Trophoblast cell (in vitro differentiated cells and primary cell): ENCODE data around the gene GALNT14.

ENCODE experiments used
- DNase-seq, 2 donors: peaks; one replicate each; pipeline ENCODE4 v3.0.0-alpha.2; 2016
- H2AFZ ChIP-seq: 2 replicates; pipeline ENCODE4 v1.6.1; 2013; ENCODE audit warnings: low read length, moderate library complexity, mild to moderate bottlenecking; ENCODE audit not compliant: insufficient read depth, poor library complexity
- H2AK5ac ChIP-seq: 2 replicates; pipeline ENCODE4 v1.6.1; 2013; ENCODE audit warnings: mild to moderate bottlenecking, low read length
- H2BK120ac ChIP-seq: 2 replicates; pipeline ENCODE4 v1.6.1; 2013; ENCODE audit warnings: low read length, mild to moderate bottlenecking, moderate library complexity; ENCODE audit not compliant: insufficient read depth, poor library complexity
- H2BK12ac ChIP-seq: 2 replicates; pipeline ENCODE4 v1.6.1; 2013; ENCODE audit warnings: mild to moderate bottlenecking, low read length, moderate library complexity
- H2BK5ac ChIP-seq: 2 replicates; pipeline ENCODE4 v1.6.1; 2013; ENCODE audit warnings: low read length, low read depth, moderate library complexity, mild to moderate bottlenecking; ENCODE audit not compliant: poor library complexity
- H3K14ac ChIP-seq: 2 replicates; pipeline ENCODE4 v1.6.1; 2013; ENCODE audit warnings: mild to moderate bottlenecking, low read length
- H3K18ac ChIP-seq: 2 replicates; pipeline ENCODE4 v1.6.1; 2013; ENCODE audit warnings: mild to moderate bottlenecking, low read length
- H3K23ac ChIP-seq: 2 replicates; pipeline ENCODE4 v1.6.1; 2013; ENCODE audit warnings: low read length
- H3K27ac ChIP-seq: 2 replicates; pipeline ENCODE4 v1.5.1; 2013; ENCODE audit warnings: low read depth, mild to moderate bottlenecking, inconsistent platforms, low read length, moderate library complexity
- H3K27me3 ChIP-seq: 2 replicates; pipeline ENCODE4 v1.6.1; 2013; ENCODE audit warnings: inconsistent platforms, mild to moderate bottlenecking, low read length, moderate library complexity; ENCODE audit not compliant: insufficient read depth
- H3K36me3 ChIP-seq, 2 experiments: 1 replicate in 1 of 2; 2 replicates in 1 of 2; pipeline ENCODE4 v1.6.1; 2013; ENCODE audit warnings: low read length in 2 of 2, mild to moderate bottlenecking in 2 of 2, moderate library complexity in 1 of 2; ENCODE audit not compliant: insufficient read depth in 2 of 2, control insufficient read depth in 1 of 2
- H3K4ac ChIP-seq: 2 replicates; pipeline ENCODE4 v1.6.1; 2013; ENCODE audit warnings: low read depth, mild to moderate bottlenecking, low read length, moderate library complexity
- H3K4me1 ChIP-seq, 2 experiments: 1 replicate in 1 of 2; 2 replicates in 1 of 2; pipeline ENCODE4 v1.6.1; 2013; ENCODE audit warnings: low read length in 2 of 2, mild to moderate bottlenecking in 2 of 2, moderate library complexity in 1 of 2; ENCODE audit not compliant: insufficient read depth in 2 of 2, control insufficient read depth in 1 of 2
- H3K4me2 ChIP-seq: 2 replicates; pipeline ENCODE4 v1.6.1; 2013; ENCODE audit warnings: inconsistent platforms, mild to moderate bottlenecking, low read length, moderate library complexity
- H3K4me3 ChIP-seq: 2 replicates; pipeline ENCODE4 v1.5.1; 2013; ENCODE audit warnings: mild to moderate bottlenecking, low read depth, low read length, inconsistent platforms
- H3K79me1 ChIP-seq: one replicate; pipeline ENCODE4 v1.6.1; 2013; ENCODE audit warnings: low read length
- H3K79me2 ChIP-seq: 2 replicates; pipeline ENCODE4 v1.6.1; 2013; ENCODE audit warnings: low read length, mild to moderate bottlenecking; ENCODE audit not compliant: control insufficient read depth, insufficient read depth, poor library complexity
- H3K9ac ChIP-seq: 2 replicates; pipeline ENCODE4 v1.6.1; 2013; ENCODE audit warnings: mild to moderate bottlenecking, low read length
- H3K9me3 ChIP-seq: 2 replicates; pipeline ENCODE4 v1.6.1; 2013; ENCODE audit warnings: low read depth, mild to moderate bottlenecking, control low read depth, inconsistent platforms, low read length; ENCODE audit not compliant: insufficient read depth
- H4K12ac ChIP-seq: 2 replicates; pipeline ENCODE4 v1.6.1; 2013; ENCODE audit warnings: low read depth, mild to moderate bottlenecking, low read length, moderate library complexity
- H4K8ac ChIP-seq: 2 replicates; pipeline ENCODE4 v1.6.1; 2013; ENCODE audit warnings: low read depth, mild to moderate bottlenecking, low read length, moderate library complexity
- H4K91ac ChIP-seq: one replicate; pipeline ENCODE4 v1.6.1; 2013; ENCODE audit warnings: low read depth, mild to moderate bottlenecking, low read length, moderate library complexity
- WGBS: extraction: QIAGEN DNeasy Blood & Tissue Kit; methylation state at CpG from one replicate; pipeline ENCODE4 v1.1.7; 2013; ENCODE audit warnings: missing lambda C conversion rate; ENCODE audit not compliant: insufficient read length, insufficient coverage; ENCODE audit errors: extremely low coverage; 5-methylcytosine and 5-hydroxymethylcytosine counted together

GALNT14 gene

GRCh38 chr2:31066086-31066485 lies 72.2 kb downstream of the GALNT14 start:
- no peaks in the 10 kb centered on the region for H3K79me2 ChIP-seq
- H3K18ac ChIP-seq, result no peak overlapping the region
- H3K4me3 ChIP-seq, result no peak overlapping the region
- H3K4ac ChIP-seq, result no peak overlapping the region
- no peak overlapping the region for H3K14ac ChIP-seq
- H4K91ac ChIP-seq, result no peak overlapping the region
- H2BK5ac ChIP-seq, result no peak overlapping the region
- H3K9ac ChIP-seq, result no peak overlapping the region
- H2BK12ac ChIP-seq, result no peak overlapping the region
- H3K27ac ChIP-seq, result no peak overlapping the region
- H4K8ac ChIP-seq, result no peak overlapping the region
- no peak overlapping the region for H2AK5ac ChIP-seq
- DNase-seq, result no peak
- no peak overlapping the region for H3K23ac ChIP-seq
- H3K4me1 ChIP-seq, result no peaks in the 10 kb centered on the region
- H3K36me3 ChIP-seq, result no peaks in the 10 kb centered on the region
- no CpG with 5 or more reads among the region's 9 CpGs for WGBS
- no peak overlapping the region for H4K12ac ChIP-seq
- H2AFZ ChIP-seq, result no peak overlapping the region
- no peaks in the 10 kb centered on the region for H3K27me3 ChIP-seq
- no peaks in the 10 kb centered on the region for H3K79me1 ChIP-seq
- H3K4me2 ChIP-seq, result no peak overlapping the region
- H2BK120ac ChIP-seq, result no peak overlapping the region
- H3K9me3 ChIP-seq, result no peaks in the 10 kb centered on the region

GRCh38 chr2:31065356-31065755 lies 72.9 kb downstream of the GALNT14 start:
- no CpG with 5 or more reads among the region's 5 CpGs for WGBS
- no peak overlapping the region for H2AK5ac ChIP-seq
- no peak overlapping the region for H3K4me3 ChIP-seq
- no peaks in the 10 kb centered on the region for H3K36me3 ChIP-seq
- no peak overlapping the region for H4K91ac ChIP-seq
- no peaks in the 10 kb centered on the region for H3K27me3 ChIP-seq
- no peak overlapping the region for H4K12ac ChIP-seq
- H3K27ac ChIP-seq, result no peak overlapping the region
- no peaks in the 10 kb centered on the region for H3K79me2 ChIP-seq
- no peak overlapping the region for H2AFZ ChIP-seq
- H3K4me1 ChIP-seq, result no peaks in the 10 kb centered on the region
- H3K4ac ChIP-seq, result no peak overlapping the region
- H3K4me2 ChIP-seq, result no peak overlapping the region
- no peak overlapping the region for H2BK12ac ChIP-seq
- no peak overlapping the region for H4K8ac ChIP-seq
- H3K18ac ChIP-seq, result no peak overlapping the region
- H3K9me3 ChIP-seq, result no peaks in the 10 kb centered on the region
- no peak for DNase-seq
- H3K79me1 ChIP-seq, result no peaks in the 10 kb centered on the region
- H3K23ac ChIP-seq, result no peak overlapping the region
- no peak overlapping the region for H2BK5ac ChIP-seq
- H2BK120ac ChIP-seq, result no peak overlapping the region
- H3K9ac ChIP-seq, result no peak overlapping the region
- H3K14ac ChIP-seq, result no peak overlapping the region

GRCh38 chr2:31060397-31060796 lies 77.8 kb downstream of the GALNT14 start:
- Histone ChIP-seq H4K91ac (no peak overlapping the region), H3K79me2 (no peaks in the 10 kb centered on the region), H3K9ac (no peak overlapping the region), H3K4me3 (no peak overlapping the region), H3K4me2 (no peak overlapping the region), H3K4me1 (no peaks in the 10 kb centered on the region), H3K36me3 (no peaks in the 10 kb centered on the region), H3K23ac (no peak overlapping the region), H3K4ac (no peak overlapping the region), H2BK5ac (no peak overlapping the region), H2AK5ac (no peak overlapping the region), H3K79me1 (no peaks in the 10 kb centered on the region), H3K27ac (no peak overlapping the region), H4K8ac (no peak overlapping the region), H2AFZ (no peak overlapping the region), H3K9me3 (no peaks in the 10 kb centered on the region), H4K12ac (no peak overlapping the region), H3K18ac (no peak overlapping the region), H3K14ac (no peak overlapping the region), H2BK12ac (no peak overlapping the region), H3K27me3 (no peaks in the 10 kb centered on the region), H2BK120ac (no peak overlapping the region)
- no peak for DNase-seq
- WGBS, result no CpG with 5 or more reads among the region's 6 CpGs

GRCh38 chr2:31058096-31059035 lies 79.9 kb downstream of the GALNT14 start:
- H3K9me3 ChIP-seq, result no peaks in the 10 kb centered on the region
- no peaks in the 10 kb centered on the region for H3K4me1 ChIP-seq
- H3K27me3 ChIP-seq, result no peaks in the 10 kb centered on the region
- H3K4me2 ChIP-seq, result no peak overlapping the region
- H3K23ac ChIP-seq, result no peak overlapping the region
- no peak overlapping the region for H4K12ac ChIP-seq
- H3K18ac ChIP-seq, result no peak overlapping the region
- H2BK120ac ChIP-seq, result no peak overlapping the region
- H2BK5ac ChIP-seq, result no peak overlapping the region
- H3K14ac ChIP-seq, result no peak overlapping the region
- no peak overlapping the region for H3K9ac ChIP-seq
- no peak overlapping the region for H4K8ac ChIP-seq
- H3K4ac ChIP-seq, result no peak overlapping the region
- H4K91ac ChIP-seq, result no peak overlapping the region
- no peak overlapping the region for H2AK5ac ChIP-seq
- peak overlapping the region; percentile 55 for H3K4me3 ChIP-seq
- H2AFZ ChIP-seq, result no peak overlapping the region
- no peaks in the 10 kb centered on the region for H3K79me1 ChIP-seq
- whole genome bisulfite sequencing, result no CpG with 5 or more reads among the region's 13 CpGs
- H2BK12ac ChIP-seq, result no peak overlapping the region
- H3K79me2 ChIP-seq, result no peaks in the 10 kb centered on the region
- no peaks in the 10 kb centered on the region for H3K36me3 ChIP-seq
- no peak for DNase-seq
- H3K27ac ChIP-seq, result no peak overlapping the region
